K562 (cell line): ENCODE data around the gene PICK1. TPM values are rescaled to one million over a fixed set of nuclear protein-coding genes. Genes with fewer than 3 reads are reported as not detected.

ENCODE experiments used
- ESRRB ChIP-seq: fragments of 250-450 bp; sonication (Bioruptor Pico); IDR thresholded peaks from 2 replicates; pipeline ENCODE4 v1.5.0; 2020; ENCODE audit warnings: mild to moderate bottlenecking, moderate library complexity, borderline replicate concordance
- MAFF ChIP-seq: IDR thresholded peaks from 2 replicates; pipeline ENCODE4 v1.6.1; 2012; ENCODE audit warnings: low read length, improper control_type of control experiment
- MAFK ChIP-seq: IDR thresholded peaks from 2 replicates; pipeline ENCODE4 v1.6.1; 2011; ENCODE audit warnings: low read length, improper control_type of control experiment
- MBD2 ChIP-seq: sonication (generic); IDR thresholded peaks from 2 replicates; pipeline ENCODE4 v1.6.1; 2016; ENCODE audit warnings: low read depth, borderline replicate concordance
- PHF21A ChIP-seq: fragments of 450-650 bp; IDR thresholded peaks from 2 replicates; pipeline ENCODE4 v1.6.1; 2017; ENCODE audit warnings: low read depth, borderline replicate concordance
- PHF8 ChIP-seq: fragments of 200-600 bp; sonication (generic); IDR thresholded peaks from 2 replicates; pipeline ENCODE4 v1.6.1; 2012; ENCODE audit warnings: mixed run types, mild to moderate bottlenecking, inconsistent platforms, low read length, moderate library complexity, borderline replicate concordance
- POLR2A ChIP-seq: fragments of 450-650 bp; conservative IDR thresholded peaks from 2 replicates; pipeline ENCODE4 v1.6.1; 2016
- SAP30 ChIP-seq: fragments of 200-600 bp; sonication (generic); IDR thresholded peaks from 2 replicates; pipeline ENCODE4 v1.6.1; 2012; ENCODE audit warnings: borderline replicate concordance, low read depth, mild to moderate bottlenecking, moderate library complexity, low read length, control low read depth, inconsistent platforms; ENCODE audit not compliant: insufficient read depth, poor library complexity, severe bottlenecking
- STAT5A ChIP-seq: IDR thresholded peaks from 2 replicates; pipeline ENCODE4 v1.6.1; 2012; ENCODE audit warnings: low read length, inconsistent platforms, borderline replicate concordance
- TSHZ1 ChIP-seq: fragments of 250-450 bp; sonication (Bioruptor Pico); IDR thresholded peaks from 2 replicates; pipeline ENCODE4 v1.4.0; 2020; ENCODE audit warnings: mild to moderate bottlenecking, moderate library complexity
- ZBTB1 ChIP-seq: sonication (generic); formaldehyde crosslinking; IDR thresholded peaks from 2 replicates; pipeline ENCODE4 v1.8.1; 2023; ENCODE audit warnings: missing genetic modification reagents, low read depth, mild to moderate bottlenecking, borderline replicate concordance
- ZEB2 ChIP-seq: fragments of 450-650 bp; IDR thresholded peaks from 2 replicates; pipeline ENCODE4 v1.6.1; 2016
- ZKSCAN8 ChIP-seq: fragments of 200-800 bp; sonication (Bioruptor generic); IDR thresholded peaks from 2 replicates; pipeline ENCODE4 v1.6.1; 2016; ENCODE audit warnings: missing genetic modification characterization, missing compliant biosample characterization
- ZNF12 ChIP-seq: sonication (generic); formaldehyde crosslinking; IDR thresholded peaks from 2 replicates; pipeline ENCODE4 v1.4.0; 2020; ENCODE audit warnings: mild to moderate bottlenecking, missing genetic modification reagents
- ZNF766 ChIP-seq: fragments of 200-800 bp; sonication (Bioruptor generic); conservative IDR thresholded peaks from 2 replicates; pipeline ENCODE4 v1.6.1; 2016; ENCODE audit warnings: missing genetic modification characterization, missing compliant biosample characterization
- ZZZ3 ChIP-seq: fragments of 450-650 bp; IDR thresholded peaks from 2 replicates; pipeline ENCODE4 v1.6.1; 2016; ENCODE audit warnings: antibody characterized with exemption, mild to moderate bottlenecking, moderate library complexity
- polyA plus RNA-seq, 8 experiments: library from polyadenylated mRNA; depleted of rRNA in 4 of 8; stranded (reverse) in 5 of 8; unstranded in 3 of 8; fragments of >200 nt; fragmentation: Nextera tagmentation in 2 of 8; fragmentation: Illumina TruSeq in 1 of 8; extraction: Ambion mirVana in 2 of 8; extraction: Trizol in 1 of 8; gene quantifications; 2 replicates each; pipeline versions ENCODE4 v1.2.1 to v1.2.3, GENCODE V29; 2011 to 2014; ENCODE audit warnings: inconsistent platforms in 1 of 8, missing spikeins in 1 of 8
- total RNA-seq, 7 experiments: library from RNA; depleted of rRNA in 6 of 7; stranded (reverse); fragments of >200 nt in 6 of 7; fragmentation: Illumina TruSeq in 2 of 7; extraction: Trizol in 2 of 7; gene quantifications; 2 replicates each; pipeline versions ENCODE4 v1.2.1 to v1.2.3, GENCODE V29; 2011 to 2021; ENCODE audit warnings: low replicate concordance in 1 of 7
- TF ChIP-seq, protein P1 (sequence below): fragments of 200-800 bp; sonication (Bioruptor generic); IDR thresholded peaks from 2 replicates; pipeline ENCODE4 v1.6.1; 2017; ENCODE audit warnings: missing genetic modification characterization, missing compliant biosample characterization
- TF ChIP-seq, protein P2 (sequence below): fragments of 250-450 bp; sonication (Bioruptor Pico); IDR thresholded peaks from 2 replicates; pipeline ENCODE4 v1.6.1; 2021; ENCODE audit warnings: mild to moderate bottlenecking

The PICK1 gene
- total and polyA plus RNA-seq, 9 of the 15 experiments (the other 6 are each of a cell fraction or from before 2014, with no cell fraction given) = 0.06 to 11.0 (median 7.9) TPM; not detected in 1

DNA sequence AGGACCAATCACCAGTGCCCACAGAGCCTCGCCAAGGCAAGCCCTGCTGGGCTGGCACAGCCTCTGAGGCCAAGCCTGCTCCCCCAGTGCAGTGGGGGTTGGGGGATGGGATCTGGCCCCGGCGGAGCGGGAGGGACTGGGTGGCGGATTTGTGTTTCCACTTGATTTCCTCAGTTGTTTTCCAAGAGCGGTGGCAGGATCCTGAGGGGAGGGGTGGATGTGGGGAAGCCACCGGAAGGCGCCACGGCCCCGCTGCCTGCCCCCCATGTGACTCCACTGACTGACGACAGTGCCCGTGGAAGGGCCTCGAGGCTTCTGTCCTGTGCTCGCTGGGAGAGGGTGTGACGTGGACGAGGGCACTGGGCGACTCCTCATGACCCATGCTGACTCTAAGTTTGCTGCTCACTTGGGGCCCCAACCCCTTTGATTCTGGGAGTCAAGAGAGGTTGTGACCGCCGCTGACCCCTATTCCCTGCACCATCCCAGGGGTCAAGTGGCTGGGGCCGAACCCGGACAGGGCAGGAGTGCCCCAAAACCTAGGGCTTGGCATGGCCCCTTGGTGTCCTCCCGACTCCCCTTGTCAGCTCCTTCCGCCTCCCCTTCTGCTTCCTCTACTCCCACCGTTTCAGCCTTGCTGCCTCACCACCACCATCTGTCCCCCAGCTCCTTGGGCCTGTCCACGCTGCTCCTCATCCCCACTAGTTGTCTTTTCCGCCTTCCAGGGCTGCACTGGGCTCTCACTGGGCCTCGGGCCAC, 23.5 kb upstream of the PICK1 start (continued):
- TF ChIP-seq, protein P1, sequence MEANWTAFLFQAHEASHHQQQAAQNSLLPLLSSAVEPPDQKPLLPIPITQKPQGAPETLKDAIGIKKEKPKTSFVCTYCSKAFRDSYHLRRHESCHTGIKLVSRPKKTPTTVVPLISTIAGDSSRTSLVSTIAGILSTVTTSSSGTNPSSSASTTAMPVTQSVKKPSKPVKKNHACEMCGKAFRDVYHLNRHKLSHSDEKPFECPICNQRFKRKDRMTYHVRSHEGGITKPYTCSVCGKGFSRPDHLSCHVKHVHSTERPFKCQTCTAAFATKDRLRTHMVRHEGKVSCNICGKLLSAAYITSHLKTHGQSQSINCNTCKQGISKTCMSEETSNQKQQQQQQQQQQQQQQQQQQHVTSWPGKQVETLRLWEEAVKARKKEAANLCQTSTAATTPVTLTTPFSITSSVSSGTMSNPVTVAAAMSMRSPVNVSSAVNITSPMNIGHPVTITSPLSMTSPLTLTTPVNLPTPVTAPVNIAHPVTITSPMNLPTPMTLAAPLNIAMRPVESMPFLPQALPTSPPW (CRISPR knock-in tag) = no peak
- TF ChIP-seq PHF8 (peak; percentile 50; the same call in 1 of the 2 replicates), TSHZ1 (no peak), MAFF (no peak), SAP30 (no peak), ZBTB1 (CRISPR knock-in tag) (no peak), ZKSCAN8 (CRISPR knock-in tag) (0 out of 2 replicates have a peak, but pooled peaks have one; percentile 50), ZNF12 (CRISPR knock-in tag) (no peak), STAT5A (no peak), ZEB2 (no peak), ESRRB (CRISPR knock-in tag) (no peak), ZNF766 (CRISPR knock-in tag) (0 out of 2 replicates have a peak, but pooled peaks have one; percentile 40), ZZZ3 (no peak), MAFK (no peak), PHF21A (no peak), MBD2 (no peak), POLR2A (0 out of 2 replicates have a peak, but pooled peaks have one; percentile 12)
- TF ChIP-seq, protein P2, sequence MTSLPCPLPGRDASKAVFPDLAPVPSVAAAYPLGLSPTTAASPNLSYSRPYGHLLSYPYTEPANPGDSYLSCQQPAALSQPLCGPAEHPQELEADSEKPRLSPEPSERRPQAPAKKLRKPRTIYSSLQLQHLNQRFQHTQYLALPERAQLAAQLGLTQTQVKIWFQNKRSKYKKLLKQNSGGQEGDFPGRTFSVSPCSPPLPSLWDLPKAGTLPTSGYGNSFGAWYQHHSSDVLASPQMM (CRISPR knock-in tag) = no peak
